H1 (cell line): ENCODE data around the gene SH3RF2. TPM values are rescaled to one million over a fixed set of nuclear protein-coding genes. Genes with fewer than 3 reads are reported as not detected.

Experiments
- CHD2 ChIP-seq: IDR thresholded peaks from 2 replicates; pipeline ENCODE4 v1.6.1; 2012; ENCODE audit warnings: low read length, improper control_type of control experiment
- CTBP2 ChIP-seq: IDR thresholded peaks from 2 replicates; pipeline ENCODE4 v1.7.0; 2011; ENCODE audit warnings: borderline replicate concordance, mild to moderate bottlenecking, moderate library complexity, mixed read lengths, low read length; ENCODE audit not compliant: insufficient read depth, insufficient read length
- EZH2 ChIP-seq: fragments of 200-600 bp; sonication (generic); IDR thresholded peaks from 2 replicates; pipeline ENCODE4 v1.7.1; 2012; ENCODE audit warnings: low read depth, mild to moderate bottlenecking, moderate library complexity, low read length, inconsistent platforms; ENCODE audit not compliant: severe bottlenecking
- RAD21 ChIP-seq, 2 experiments: IDR thresholded peaks in 1 of 2; conservative IDR thresholded peaks in 1 of 2; 2 replicates each; pipeline ENCODE4 v1.6.1; 2011; ENCODE audit warnings: low read depth in 2 of 2, low read length in 2 of 2, improper control_type of control experiment in 1 of 2, inconsistent platforms in 1 of 2, mild to moderate bottlenecking in 1 of 2, moderate library complexity in 1 of 2
- RBBP5 ChIP-seq: IDR thresholded peaks from 2 replicates; pipeline ENCODE4 v1.7.1; 2012; ENCODE audit warnings: low read depth, mild to moderate bottlenecking, inconsistent platforms, low read length, moderate library complexity, borderline replicate concordance
- RFX5 ChIP-seq: IDR thresholded peaks from 2 replicates; pipeline ENCODE4 v1.6.1; 2011; ENCODE audit warnings: low read depth, low read length, improper control_type of control experiment, borderline replicate concordance
- RXRA ChIP-seq: IDR thresholded peaks from 2 replicates; pipeline ENCODE4 v1.6.1; 2011; ENCODE audit warnings: low read depth, mild to moderate bottlenecking, low read length, moderate library complexity; ENCODE audit not compliant: insufficient read depth
- SAP30 ChIP-seq: fragments of 300-600 bp; sonication (generic); IDR thresholded peaks from 2 replicates; pipeline ENCODE4 v1.7.1; 2012; ENCODE audit warnings: low read length, moderate library complexity, mild to moderate bottlenecking, inconsistent platforms; ENCODE audit not compliant: insufficient read depth, insufficient replicate concordance
- SP2 ChIP-seq: IDR thresholded peaks from 2 replicates; pipeline ENCODE4 v1.6.1; 2012; ENCODE audit warnings: mild to moderate bottlenecking, low read length, inconsistent platforms
- polyA plus RNA-seq, 7 experiments: library from polyadenylated mRNA; depleted of rRNA in 3 of 7; stranded (reverse) in 5 of 7; unstranded in 2 of 7; fragments of >200 nt in 5 of 7; fragments of 200-250 nt in 2 of 7; gene quantifications; 1 replicate in 5 of 7; 2 replicates in 1 of 7; 4 replicates in 1 of 7; pipeline versions ENCODE4 v1.2.1 to v1.2.3, GENCODE V29; 2011 to 2013; ENCODE audit warnings: missing spikeins in 2 of 7, mixed read lengths in 2 of 7
- total RNA-seq: library from RNA; stranded (reverse); fragmentation: NEBNext Ultra II Directional; extraction: Animal tissue kit (Norgen Biotek cat#: 25700); gene quantifications from 2 replicates; pipeline ENCODE4 v1.2.1, GENCODE V29; 2021
- TF ChIP-seq, protein P1 (sequence below): fragments of 300-600 bp; sonication (generic); IDR thresholded peaks from 2 replicates; pipeline ENCODE4 v1.7.1; 2012; ENCODE audit warnings: low read length, moderate library complexity, mild to moderate bottlenecking, inconsistent platforms; ENCODE audit not compliant: insufficient replicate concordance

SH3RF2 gene
- total and polyA plus RNA-seq, 2 of the 8 experiments (the other 6 are each of a cell fraction or from before 2014, with no cell fraction given): 0.80 to 0.95 TPM

DNA sequence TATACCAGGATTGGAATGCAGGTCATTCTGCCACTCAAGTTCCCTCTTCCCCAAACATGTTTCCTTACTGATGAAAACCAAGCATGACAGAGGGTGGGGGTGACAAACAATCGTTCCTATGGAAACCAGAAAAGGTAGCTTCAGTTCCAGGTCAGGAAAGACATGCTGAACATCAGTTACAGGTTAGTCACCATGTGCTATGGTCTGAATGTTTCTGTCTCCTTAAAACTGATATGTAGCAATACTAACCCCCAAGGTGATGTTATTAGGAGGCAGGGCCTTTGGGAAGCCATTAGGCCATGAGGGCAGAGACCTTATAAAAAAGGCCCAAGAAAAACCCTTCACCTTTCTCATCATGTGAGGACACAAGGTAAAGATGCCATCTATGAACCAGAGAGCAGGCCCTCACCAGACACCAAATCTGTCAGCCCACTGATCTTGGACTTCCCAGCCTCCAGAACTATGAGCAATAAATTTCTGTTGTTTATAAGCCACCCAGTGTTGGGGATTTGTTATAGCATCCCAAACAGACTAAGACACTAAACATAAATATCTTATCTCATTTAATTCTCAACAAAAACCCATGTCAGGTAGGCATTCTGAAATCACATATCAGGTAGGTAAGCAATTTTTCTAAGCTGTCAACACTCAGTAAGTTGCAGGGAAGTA lies 15.7 kb upstream of the SH3RF2 start (continued):
- TF ChIP-seq, protein P1, sequence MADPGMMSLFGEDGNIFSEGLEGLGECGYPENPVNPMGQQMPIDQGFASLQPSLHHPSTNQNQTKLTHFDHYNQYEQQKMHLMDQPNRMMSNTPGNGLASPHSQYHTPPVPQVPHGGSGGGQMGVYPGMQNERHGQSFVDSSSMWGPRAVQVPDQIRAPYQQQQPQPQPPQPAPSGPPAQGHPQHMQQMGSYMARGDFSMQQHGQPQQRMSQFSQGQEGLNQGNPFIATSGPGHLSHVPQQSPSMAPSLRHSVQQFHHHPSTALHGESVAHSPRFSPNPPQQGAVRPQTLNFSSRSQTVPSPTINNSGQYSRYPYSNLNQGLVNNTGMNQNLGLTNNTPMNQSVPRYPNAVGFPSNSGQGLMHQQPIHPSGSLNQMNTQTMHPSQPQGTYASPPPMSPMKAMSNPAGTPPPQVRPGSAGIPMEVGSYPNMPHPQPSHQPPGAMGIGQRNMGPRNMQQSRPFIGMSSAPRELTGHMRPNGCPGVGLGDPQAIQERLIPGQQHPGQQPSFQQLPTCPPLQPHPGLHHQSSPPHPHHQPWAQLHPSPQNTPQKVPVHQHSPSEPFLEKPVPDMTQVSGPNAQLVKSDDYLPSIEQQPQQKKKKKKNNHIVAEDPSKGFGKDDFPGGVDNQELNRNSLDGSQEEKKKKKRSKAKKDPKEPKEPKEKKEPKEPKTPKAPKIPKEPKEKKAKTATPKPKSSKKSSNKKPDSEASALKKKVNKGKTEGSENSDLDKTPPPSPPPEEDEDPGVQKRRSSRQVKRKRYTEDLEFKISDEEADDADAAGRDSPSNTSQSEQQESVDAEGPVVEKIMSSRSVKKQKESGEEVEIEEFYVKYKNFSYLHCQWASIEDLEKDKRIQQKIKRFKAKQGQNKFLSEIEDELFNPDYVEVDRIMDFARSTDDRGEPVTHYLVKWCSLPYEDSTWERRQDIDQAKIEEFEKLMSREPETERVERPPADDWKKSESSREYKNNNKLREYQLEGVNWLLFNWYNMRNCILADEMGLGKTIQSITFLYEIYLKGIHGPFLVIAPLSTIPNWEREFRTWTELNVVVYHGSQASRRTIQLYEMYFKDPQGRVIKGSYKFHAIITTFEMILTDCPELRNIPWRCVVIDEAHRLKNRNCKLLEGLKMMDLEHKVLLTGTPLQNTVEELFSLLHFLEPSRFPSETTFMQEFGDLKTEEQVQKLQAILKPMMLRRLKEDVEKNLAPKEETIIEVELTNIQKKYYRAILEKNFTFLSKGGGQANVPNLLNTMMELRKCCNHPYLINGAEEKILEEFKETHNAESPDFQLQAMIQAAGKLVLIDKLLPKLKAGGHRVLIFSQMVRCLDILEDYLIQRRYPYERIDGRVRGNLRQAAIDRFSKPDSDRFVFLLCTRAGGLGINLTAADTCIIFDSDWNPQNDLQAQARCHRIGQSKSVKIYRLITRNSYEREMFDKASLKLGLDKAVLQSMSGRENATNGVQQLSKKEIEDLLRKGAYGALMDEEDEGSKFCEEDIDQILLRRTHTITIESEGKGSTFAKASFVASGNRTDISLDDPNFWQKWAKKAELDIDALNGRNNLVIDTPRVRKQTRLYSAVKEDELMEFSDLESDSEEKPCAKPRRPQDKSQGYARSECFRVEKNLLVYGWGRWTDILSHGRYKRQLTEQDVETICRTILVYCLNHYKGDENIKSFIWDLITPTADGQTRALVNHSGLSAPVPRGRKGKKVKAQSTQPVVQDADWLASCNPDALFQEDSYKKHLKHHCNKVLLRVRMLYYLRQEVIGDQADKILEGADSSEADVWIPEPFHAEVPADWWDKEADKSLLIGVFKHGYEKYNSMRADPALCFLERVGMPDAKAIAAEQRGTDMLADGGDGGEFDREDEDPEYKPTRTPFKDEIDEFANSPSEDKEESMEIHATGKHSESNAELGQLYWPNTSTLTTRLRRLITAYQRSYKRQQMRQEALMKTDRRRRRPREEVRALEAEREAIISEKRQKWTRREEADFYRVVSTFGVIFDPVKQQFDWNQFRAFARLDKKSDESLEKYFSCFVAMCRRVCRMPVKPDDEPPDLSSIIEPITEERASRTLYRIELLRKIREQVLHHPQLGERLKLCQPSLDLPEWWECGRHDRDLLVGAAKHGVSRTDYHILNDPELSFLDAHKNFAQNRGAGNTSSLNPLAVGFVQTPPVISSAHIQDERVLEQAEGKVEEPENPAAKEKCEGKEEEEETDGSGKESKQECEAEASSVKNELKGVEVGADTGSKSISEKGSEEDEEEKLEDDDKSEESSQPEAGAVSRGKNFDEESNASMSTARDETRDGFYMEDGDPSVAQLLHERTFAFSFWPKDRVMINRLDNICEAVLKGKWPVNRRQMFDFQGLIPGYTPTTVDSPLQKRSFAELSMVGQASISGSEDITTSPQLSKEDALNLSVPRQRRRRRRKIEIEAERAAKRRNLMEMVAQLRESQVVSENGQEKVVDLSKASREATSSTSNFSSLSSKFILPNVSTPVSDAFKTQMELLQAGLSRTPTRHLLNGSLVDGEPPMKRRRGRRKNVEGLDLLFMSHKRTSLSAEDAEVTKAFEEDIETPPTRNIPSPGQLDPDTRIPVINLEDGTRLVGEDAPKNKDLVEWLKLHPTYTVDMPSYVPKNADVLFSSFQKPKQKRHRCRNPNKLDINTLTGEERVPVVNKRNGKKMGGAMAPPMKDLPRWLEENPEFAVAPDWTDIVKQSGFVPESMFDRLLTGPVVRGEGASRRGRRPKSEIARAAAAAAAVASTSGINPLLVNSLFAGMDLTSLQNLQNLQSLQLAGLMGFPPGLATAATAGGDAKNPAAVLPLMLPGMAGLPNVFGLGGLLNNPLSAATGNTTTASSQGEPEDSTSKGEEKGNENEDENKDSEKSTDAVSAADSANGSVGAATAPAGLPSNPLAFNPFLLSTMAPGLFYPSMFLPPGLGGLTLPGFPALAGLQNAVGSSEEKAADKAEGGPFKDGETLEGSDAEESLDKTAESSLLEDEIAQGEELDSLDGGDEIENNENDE: no peak
- TF ChIP-seq EZH2: no peak
- no peak for TF ChIP-seq CTBP2
- no peak for TF ChIP-seq CHD2
- TF ChIP-seq RFX5: no peak
- no peak for TF ChIP-seq RXRA
- no peak for TF ChIP-seq SAP30
- no peak for TF ChIP-seq RBBP5
- TF ChIP-seq RAD21 (IDR thresholded peaks at IDR 0.05 in 1 of 2, conservative IDR thresholded peaks at IDR 0.05 in 1 of 2; ENCODE audit: low read depth in 2 of 2, low read length in 2 of 2): no peak
- no peak for TF ChIP-seq SP2
